RWPE2 (cell line): Measurements from ENCODE around the gene WDR62.

Source experiments
- ATAC-seq: fragments of 200-7000 bp; cut with Tn5 transposase; 3 replicates; pipeline ENCODE4 v1.9.1; 2021; ENCODE audit warnings: low read depth
- DNase-seq: peaks from one replicate; pipeline ENCODE4 v3.0.0-alpha.2; 2020; ENCODE audit warnings: low spot score
- H3K27ac ChIP-seq: fragments of 450-650 bp; 2 replicates; pipeline ENCODE4 v1.5.1; 2017; ENCODE audit warnings: mild to moderate bottlenecking; ENCODE audit not compliant: poor library complexity, severe bottlenecking
- H3K27me3 ChIP-seq: fragments of 250-450 bp; sonication (Bioruptor Pico); 2 replicates; pipeline ENCODE4 v1.5.1; 2021; ENCODE audit warnings: mild to moderate bottlenecking, moderate library complexity; ENCODE audit not compliant: insufficient read depth, poor library complexity, severe bottlenecking
- H3K36me3 ChIP-seq: fragments of 250-450 bp; sonication (Bioruptor Pico); 2 replicates; pipeline ENCODE4 v1.5.1; 2020; ENCODE audit warnings: low read depth, mild to moderate bottlenecking, moderate library complexity
- H3K4me1 ChIP-seq: fragments of 250-450 bp; sonication (Bioruptor Pico); 2 replicates; pipeline ENCODE4 v1.5.1; 2021; ENCODE audit warnings: mild to moderate bottlenecking, moderate library complexity; ENCODE audit not compliant: insufficient read depth, poor library complexity, severe bottlenecking
- H3K4me3 ChIP-seq: fragments of 250-450 bp; sonication (Bioruptor Pico); 2 replicates; pipeline ENCODE4 v1.5.1; 2021; ENCODE audit warnings: mild to moderate bottlenecking, moderate library complexity; ENCODE audit not compliant: severe bottlenecking
- H3K9me3 ChIP-seq: fragments of 250-450 bp; sonication (Bioruptor Pico); 2 replicates; pipeline ENCODE4 v1.5.1; 2021; ENCODE audit warnings: mild to moderate bottlenecking, moderate library complexity; ENCODE audit not compliant: severe bottlenecking
- CTCF ChIP-seq: fragments of 450-650 bp; IDR thresholded peaks from one replicate; pipeline ENCODE4 v1.5.1; 2017; ENCODE audit warnings: mild to moderate bottlenecking, moderate library complexity; ENCODE audit not compliant: poor library complexity, severe bottlenecking

The WDR62 gene

GRCh38 chr19:36103842-36104552 lies 49.3 kb downstream of the WDR62 start:
- Histone ChIP-seq H3K36me3 (peaks cover 31% of the 10 kb centered on the region), H3K9me3 (no peaks in the 10 kb centered on the region), H3K27me3 (no peaks in the 10 kb centered on the region), H3K4me1 (no peaks in the 10 kb centered on the region), H3K4me3 (no peak overlapping the region), H3K27ac (no peak overlapping the region)
- peak; percentile 50; the same call in 2 of the 3 replicates for ATAC-seq
- no peak for DNase-seq
- no peak for TF ChIP-seq CTCF

- ATAC-seq: no peak
- no peaks in the 10 kb centered on the region for H3K27me3 ChIP-seq
- no peak overlapping the region for H3K4me3 ChIP-seq
- no peak overlapping the region for H3K27ac ChIP-seq
- no peak for TF ChIP-seq CTCF
- DNase-seq: no peak
- H3K9me3 ChIP-seq: no peaks in the 10 kb centered on the region
- H3K4me1 ChIP-seq: no peaks in the 10 kb centered on the region
- H3K36me3 ChIP-seq: peaks cover 20% of the 10 kb centered on the region
Measured at GRCh38 chr19:36106441-36106840, 51.7 kb downstream of the WDR62 start.

- Histone ChIP-seq H3K36me3 (peaks cover 15% of the 10 kb centered on the region), H3K4me1 (no peaks in the 10 kb centered on the region), H3K9me3 (no peaks in the 10 kb centered on the region), H3K27me3 (no peaks in the 10 kb centered on the region), H3K27ac (no peak overlapping the region), H3K4me3 (no peak overlapping the region)
- ATAC-seq (no peak), DNase-seq (no peak)
- TF ChIP-seq CTCF: no peak
Measured at GRCh38 chr19:36106991-36107390, 52.3 kb downstream of the WDR62 start.

- ATAC-seq: no peak
- Histone ChIP-seq H3K36me3 (peaks cover 12% of the 10 kb centered on the region; the same call in 1 of the 2 replicates), H3K4me3 (no peak overlapping the region), H3K9me3 (no peaks in the 10 kb centered on the region), H3K4me1 (no peaks in the 10 kb centered on the region), H3K27ac (no peak overlapping the region), H3K27me3 (no peaks in the 10 kb centered on the region)
- DNase-seq: no peak
- no peak for TF ChIP-seq CTCF
Measured at GRCh38 chr19:36108684-36109083, 54.0 kb downstream of the WDR62 start.

- Histone ChIP-seq H3K4me3 (no peak within 1 kb of the TSS), H3K27me3 (no peaks in the 10 kb centered on the region), H3K4me1 (no peaks in the 10 kb centered on the region), H3K27ac (no peak within 1 kb of the TSS), H3K9me3 (no peaks in the 10 kb centered on the region), H3K36me3 (peaks cover 12% of the 10 kb centered on the region; the same call in 1 of the 2 replicates)
- DNase-seq: no peak
- no peak for ATAC-seq
- no peak for TF ChIP-seq CTCF
Measured at GRCh38 chr19:36110487-36111199, 55.9 kb downstream of the WDR62 start, which contains the start of gene OVOL3. Gene OVOL3 (plus strand): TSS chr19:36111143. CDS start chr19:36111203, 60 bp downstream.
